Bronchial epithelial cell (primary cell): ENCODE results near the gene FAAH. TPM values are rescaled to one million over a fixed set of nuclear protein-coding genes. Genes with fewer than 3 reads are reported as not detected.
"Not testable (repeated sequence)": the region's sequence is repeated elsewhere in the genome, so short reads cannot be mapped to it uniquely, and the experiment has no call there.

Experiments
- DNase-seq: peaks from one replicate; pipeline ENCODE4 v3.0.0-alpha.2; 2010; ENCODE audit warnings: low read depth
- FAIRE-seq: peaks from 2 replicates; lab custom pipeline; 2011; peaks lifted over from hg19 to GRCh38; lab: Jason Lieb, UNC
- H3K27me3 ChIP-seq: 2 replicates; pipeline ENCODE4 v1.5.1; 2011; ENCODE audit warnings: low read length; ENCODE audit not compliant: control insufficient read depth, insufficient read depth
- H3K36me3 ChIP-seq: 2 replicates; pipeline ENCODE4 v1.5.1; 2011; ENCODE audit warnings: low read length; ENCODE audit not compliant: control insufficient read depth, insufficient read depth
- H3K4me3 ChIP-seq: 2 replicates; pipeline ENCODE4 v1.5.1; 2011; ENCODE audit warnings: mild to moderate bottlenecking, low read depth, low read length, control low read depth
- CTCF ChIP-seq: IDR thresholded peaks from 2 replicates; pipeline ENCODE4 v1.5.1; 2011; ENCODE audit warnings: mild to moderate bottlenecking, moderate library complexity, low read length, control low read depth, inconsistent platforms; ENCODE audit not compliant: insufficient read depth, severe bottlenecking
- total RNA-seq: library from RNA; depleted of rRNA; stranded (reverse); fragments of >200 nt; gene quantifications from 2 replicates; pipeline ENCODE4 v1.2.1, GENCODE V29; 2014

The FAAH gene
- total RNA-seq, 1 donor from 2014 or later = 10.5 TPM

- no peak for DNase-seq
- FAIRE-seq = no peak
- Histone ChIP-seq H3K4me3 (no peak overlapping the region), H3K27me3 (no peaks in the 10 kb centered on the region), H3K36me3 (peaks cover 20% of the 10 kb centered on the region)
- TF ChIP-seq CTCF = no peak
These were observed 31.0 kb upstream of the FAAH start for GRCh38 chr1:46363121-46363520.

- H3K36me3 ChIP-seq = peaks cover 22% of the 10 kb centered on the region
- no peak for TF ChIP-seq CTCF
- no peak for DNase-seq
- no peaks in the 10 kb centered on the region for H3K27me3 ChIP-seq
- no peak overlapping the region for H3K4me3 ChIP-seq
- no peak for FAIRE-seq
These were observed 29.5 kb upstream of the FAAH start for GRCh38 chr1:46364612-46365011.

GRCh38 chr1:46365796-46366195 lies 28.3 kb upstream of the FAAH start:
- not testable (repeated sequence) for FAIRE-seq, H3K4me3 ChIP-seq, H3K27me3 ChIP-seq, DNase-seq
- peaks cover 21% of the 10 kb centered on the region for H3K36me3 ChIP-seq

GRCh38 chr1:46367072-46367471 lies 27.0 kb upstream of the FAAH start:
- Histone ChIP-seq H3K27me3 (no peaks in the 10 kb centered on the region), H3K36me3 (peaks cover 11% of the 10 kb centered on the region), H3K4me3 (no peak overlapping the region)
- TF ChIP-seq CTCF = no peak
- DNase-seq (no peak), FAIRE-seq (no peak)

- FAIRE-seq, H3K4me3 ChIP-seq, H3K36me3 ChIP-seq, DNase-seq, H3K27me3 ChIP-seq: not testable (repeated sequence)
These were observed 26.4 kb upstream of the FAAH start for GRCh38 chr1:46367701-46368100.

GRCh38 chr1:46368791-46369190 lies 25.3 kb upstream of the FAAH start:
- no peaks in the 10 kb centered on the region for H3K27me3 ChIP-seq
- DNase-seq (no peak), FAIRE-seq (no peak)
- H3K4me3 ChIP-seq = no peak overlapping the region
- H3K36me3 ChIP-seq = peaks cover 4% of the 10 kb centered on the region
- TF ChIP-seq CTCF = no peak

- Histone ChIP-seq H3K36me3 (peaks cover 4% of the 10 kb centered on the region), H3K27me3 (no peaks in the 10 kb centered on the region), H3K4me3 (no peak overlapping the region)
- TF ChIP-seq CTCF = no peak
- DNase-seq (peak; percentile 15), FAIRE-seq (no peak)
These were observed 24.4 kb upstream of the FAAH start for GRCh38 chr1:46369542-46370213.
